ENCODE data around the gene VEPH1.

VEPH1 gene

DNA sequence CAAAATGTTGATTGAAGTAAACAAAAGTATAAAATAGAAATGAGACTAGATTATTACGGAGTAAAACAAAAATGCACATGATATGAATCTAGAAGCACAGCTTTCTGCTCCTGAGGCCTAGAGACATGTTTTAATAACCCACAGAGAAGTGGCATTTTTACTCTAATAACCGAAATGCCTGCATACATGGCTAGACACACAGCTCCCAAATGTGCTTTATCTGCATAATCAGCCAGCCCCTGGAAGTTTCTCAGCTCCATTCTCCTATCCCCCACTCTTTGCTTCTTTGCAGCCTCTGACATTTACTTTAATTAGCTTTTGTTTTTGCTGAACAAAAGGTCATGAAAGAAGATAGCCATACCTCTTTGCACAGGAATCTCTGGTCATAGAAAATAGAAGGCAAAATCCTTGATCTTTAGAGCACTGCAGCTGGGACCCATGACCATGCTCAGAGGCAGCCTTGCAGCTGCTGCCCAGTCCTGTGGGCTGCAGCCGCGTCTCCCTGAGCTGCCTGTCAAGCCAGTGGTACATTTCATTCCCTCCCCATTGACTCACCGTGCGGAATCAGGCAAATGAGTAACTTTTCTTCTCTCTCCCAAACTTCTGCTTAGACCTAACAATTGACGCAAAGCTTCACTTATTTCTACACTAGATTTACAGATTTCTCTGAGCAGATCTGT, at the start of gene VEPH1:
TSS of gene VEPH1 (minus strand) at position 501 of the 680 bp plus-strand sequence. CDS start 8,067 bp downstream, outside the sequence.
- DNase-seq (ENCODE audit: low read depth, low spot score): no peak

DNA sequence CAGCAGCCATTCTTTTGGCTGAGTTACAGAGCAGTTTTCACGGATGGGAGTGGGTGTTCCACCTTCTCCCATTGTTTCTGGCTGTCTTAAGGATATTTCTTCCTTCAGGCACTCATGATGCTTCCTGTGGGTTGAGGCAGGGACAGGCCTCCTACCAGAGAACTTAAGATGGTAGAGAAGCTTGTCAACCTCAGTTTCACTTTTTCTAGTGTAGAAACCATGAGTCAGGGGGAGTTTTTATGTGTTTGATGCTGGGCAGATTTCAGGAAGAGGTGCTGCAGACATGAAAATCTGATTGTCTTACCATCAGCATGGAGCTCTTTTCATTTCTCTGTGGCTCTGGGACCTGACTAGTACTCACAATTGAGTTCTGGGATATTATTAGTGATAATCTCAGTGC, 48.7 kb upstream of the VEPH1 start:
- no peak for DNase-seq (ENCODE audit: low read depth, low spot score)

DNA sequence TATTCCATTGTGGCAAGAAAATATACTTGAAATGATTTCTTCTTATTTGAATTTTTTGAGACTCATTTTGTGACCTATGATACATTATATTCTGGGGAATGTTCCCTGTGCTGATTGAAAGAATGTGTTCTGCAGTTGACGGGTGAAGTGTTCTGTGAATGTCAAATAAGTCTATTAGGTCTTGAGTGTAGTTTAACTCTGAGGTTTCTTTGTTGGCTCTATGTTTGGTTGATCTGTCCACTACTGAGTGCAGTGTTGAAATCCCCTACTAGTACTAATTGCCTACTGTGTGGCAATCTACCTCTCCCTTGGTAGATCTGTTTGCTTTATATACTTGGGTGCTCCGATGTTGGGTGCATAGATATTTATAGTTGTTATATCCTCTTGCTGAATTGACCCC, 46.3 kb upstream of the VEPH1 start:
- no peak for DNase-seq (ENCODE audit: low read depth, low spot score)

DNA sequence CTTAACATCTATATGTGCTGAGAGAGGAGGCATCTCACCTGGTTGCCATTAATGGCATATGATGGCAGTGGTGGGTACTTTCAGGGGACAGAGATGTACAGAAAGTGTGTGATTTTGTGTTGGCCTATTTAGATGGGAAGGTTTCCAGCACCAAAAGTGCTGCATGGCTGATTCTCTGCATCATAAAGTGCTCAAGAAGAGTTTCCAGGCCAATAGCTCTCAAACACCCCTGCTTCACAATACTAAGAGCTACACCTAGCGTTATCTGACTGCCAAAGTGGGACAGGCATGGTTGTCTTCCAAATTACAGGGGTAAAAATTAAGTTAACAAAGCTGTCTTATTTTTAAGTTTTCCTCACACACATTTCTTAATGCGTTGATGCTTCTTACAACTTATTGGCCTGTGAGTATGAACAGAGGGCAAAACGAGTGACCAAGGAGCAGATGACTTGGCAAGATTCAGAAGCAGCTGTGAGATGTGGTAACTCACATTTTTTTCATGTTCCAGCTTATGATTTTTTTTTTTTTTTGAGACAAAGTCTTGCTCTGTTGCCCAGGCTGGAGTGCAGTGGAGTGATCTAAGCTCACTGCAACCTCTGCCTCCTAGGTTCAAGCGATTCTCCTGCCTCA, 41.4 kb upstream of the VEPH1 start:
- DNase-seq (ENCODE audit: low read depth, low spot score): no peak

DNA sequence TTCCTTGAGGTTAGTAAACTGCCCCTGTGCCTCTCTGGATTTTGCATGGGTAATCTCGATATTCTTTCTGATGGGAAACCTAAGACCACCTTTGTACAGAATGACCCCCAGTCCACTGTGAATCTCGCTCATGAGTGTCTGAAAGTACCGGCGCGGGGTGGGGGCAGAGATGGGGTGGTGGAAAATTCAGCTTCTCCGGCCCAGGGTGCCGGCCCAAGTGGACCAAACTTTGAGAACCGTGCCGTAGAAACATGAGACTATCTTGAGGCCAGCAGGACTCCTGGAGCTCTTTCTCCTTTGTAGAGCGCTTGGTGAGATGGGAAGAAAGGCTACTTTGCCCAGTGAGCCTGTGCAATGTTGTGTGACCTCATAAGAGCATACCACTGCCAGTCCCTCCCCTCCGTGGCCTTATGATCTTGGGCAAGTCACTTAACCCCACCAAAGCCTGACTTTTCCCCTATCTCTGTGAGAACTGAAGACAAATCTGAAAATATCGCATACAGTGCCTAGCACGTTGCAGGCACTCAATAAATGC, 40.4 kb upstream of the VEPH1 start:
- DNase-seq (ENCODE audit: low read depth, low spot score): no peak

DNA sequence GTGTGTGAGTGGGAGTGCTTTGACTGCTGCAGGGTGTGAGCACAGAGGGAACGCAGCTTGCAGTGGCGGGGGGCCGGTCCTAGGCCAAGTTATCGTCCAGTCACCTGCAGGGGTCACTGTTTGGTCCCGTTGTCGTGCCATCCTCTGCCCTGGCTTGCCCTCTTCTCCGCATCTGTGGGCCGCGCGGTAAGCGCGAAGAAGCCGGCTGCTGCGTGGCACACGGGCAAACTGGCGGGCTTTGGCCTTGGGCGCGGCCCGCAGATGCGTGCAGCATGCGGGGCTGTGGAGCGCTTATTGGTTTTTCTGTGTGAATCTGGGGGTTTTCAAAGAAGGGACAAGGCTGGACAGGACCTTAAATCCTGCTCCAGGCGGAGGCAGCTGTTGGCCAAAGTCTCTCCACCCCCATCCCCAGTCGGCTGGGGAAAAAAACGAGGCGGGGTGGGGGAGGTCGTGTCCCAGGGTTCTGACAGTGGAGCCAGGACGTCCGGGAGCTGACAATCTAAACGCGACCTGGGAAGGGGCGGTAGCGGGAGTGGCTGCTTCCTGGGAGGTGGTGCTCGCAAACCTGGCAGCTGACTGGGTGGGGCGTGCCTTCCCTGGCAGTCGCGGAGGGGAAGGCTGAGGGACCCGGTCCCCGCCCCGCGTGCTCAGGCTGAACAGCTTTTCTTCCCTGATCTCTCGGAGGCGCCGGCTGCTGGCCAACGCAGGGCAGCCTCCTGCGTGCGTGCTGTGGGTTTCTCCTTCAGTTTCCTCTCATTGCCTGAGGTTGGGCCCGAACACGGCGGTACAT, 39.7 kb upstream of the VEPH1 start:
- DNase-seq (ENCODE audit: low read depth, low spot score): peak; percentile 68

DNA sequence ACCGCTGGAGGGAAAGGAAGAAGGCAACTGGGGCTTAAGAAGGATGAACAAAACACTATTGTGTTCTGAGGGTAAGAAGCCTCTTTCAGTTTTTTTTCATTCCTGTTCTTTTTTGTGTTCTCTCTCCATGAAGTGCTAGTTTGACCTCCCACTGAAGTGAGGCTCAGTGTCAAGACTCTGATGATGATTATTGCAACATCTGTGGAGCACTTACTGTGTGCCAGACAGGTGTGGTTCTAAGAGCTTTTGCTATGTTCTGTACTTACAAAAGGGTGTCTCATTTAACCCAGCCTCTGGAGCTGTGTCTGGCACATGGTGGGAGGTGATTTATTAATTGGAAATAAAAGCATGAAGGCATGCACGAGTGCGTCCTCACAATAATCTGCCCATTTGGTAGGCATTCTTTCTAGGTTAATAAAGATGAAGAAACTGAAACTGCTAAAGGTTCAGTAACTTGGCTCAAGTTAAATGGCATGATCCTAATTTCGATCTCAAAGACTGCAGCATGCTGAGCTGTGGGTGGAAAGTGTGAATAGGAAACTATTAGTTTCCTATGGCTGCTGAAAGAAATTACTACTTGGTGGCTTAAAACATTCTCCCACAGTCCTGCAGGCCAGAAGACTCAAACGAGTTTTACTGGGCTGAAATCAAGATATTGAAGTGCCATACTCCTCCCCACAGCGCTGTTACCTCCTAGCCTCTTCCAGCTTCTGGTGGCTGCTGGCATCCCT, 38.5 kb upstream of the VEPH1 start:
- DNase-seq (ENCODE audit: low read depth, low spot score): no peak

DNA sequence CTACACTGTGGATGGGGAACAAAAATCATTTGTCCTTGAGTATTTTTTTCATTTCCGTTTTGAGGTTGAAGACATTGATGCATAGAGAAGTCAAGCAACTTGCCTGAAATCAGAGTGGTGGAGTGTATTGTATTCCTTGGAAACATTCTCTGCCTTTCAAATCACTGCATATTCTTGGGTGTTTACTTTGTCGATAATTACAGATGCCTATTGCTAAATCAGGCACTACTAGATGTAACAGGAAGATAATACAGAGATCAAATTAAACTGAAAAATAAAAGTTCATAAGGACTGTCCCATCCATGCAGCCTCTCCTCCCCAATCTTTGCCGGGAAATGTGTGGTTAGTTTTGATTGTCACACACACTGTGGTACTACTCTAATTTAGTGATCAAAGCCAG, 37.4 kb upstream of the VEPH1 start:
- DNase-seq (ENCODE audit: low read depth, low spot score): no peak

DNA sequence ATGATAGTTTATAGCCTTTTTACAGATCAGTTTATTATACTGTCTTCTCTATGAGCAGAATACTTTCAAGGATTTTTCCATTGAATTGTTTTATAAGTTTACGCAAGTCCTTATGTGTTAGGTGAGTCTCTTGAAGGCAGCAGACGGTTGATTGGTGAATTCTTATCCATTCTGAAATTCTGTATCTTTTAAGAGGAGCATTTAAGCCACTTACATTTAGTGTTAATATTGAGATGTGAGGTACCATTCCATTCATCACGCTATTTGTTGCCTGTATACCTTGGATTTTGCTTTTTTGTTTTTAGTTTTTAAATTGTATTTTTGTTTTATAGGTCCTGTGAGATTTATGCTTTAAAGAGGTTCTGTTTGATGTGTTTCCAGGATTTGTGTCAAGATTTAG, 32.5 kb upstream of the VEPH1 start:
- no peak for DNase-seq (ENCODE audit: low read depth, low spot score)

DNA sequence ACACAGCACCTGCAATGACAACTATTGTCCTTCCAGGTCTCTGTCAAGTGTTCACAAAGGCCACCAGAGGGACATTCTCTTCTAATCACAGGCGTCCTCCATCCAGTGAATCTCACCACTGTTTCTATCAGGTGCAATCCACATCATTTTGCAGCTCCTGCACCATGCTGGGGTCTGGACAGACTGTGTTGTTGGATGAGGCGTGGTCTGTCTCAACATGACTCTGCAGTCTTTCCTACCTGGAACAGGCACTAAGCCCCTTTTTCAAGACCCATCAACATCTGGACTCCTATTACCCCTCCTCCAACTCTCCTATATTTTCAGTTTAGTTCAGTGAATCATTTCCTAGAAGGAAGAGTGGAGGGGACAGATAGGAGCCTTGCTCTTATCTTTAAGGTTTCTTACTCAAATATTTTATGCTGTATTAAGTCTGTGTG, 31.5 kb upstream of the VEPH1 start:
- DNase-seq (ENCODE audit: low read depth, low spot score): no peak

DNA sequence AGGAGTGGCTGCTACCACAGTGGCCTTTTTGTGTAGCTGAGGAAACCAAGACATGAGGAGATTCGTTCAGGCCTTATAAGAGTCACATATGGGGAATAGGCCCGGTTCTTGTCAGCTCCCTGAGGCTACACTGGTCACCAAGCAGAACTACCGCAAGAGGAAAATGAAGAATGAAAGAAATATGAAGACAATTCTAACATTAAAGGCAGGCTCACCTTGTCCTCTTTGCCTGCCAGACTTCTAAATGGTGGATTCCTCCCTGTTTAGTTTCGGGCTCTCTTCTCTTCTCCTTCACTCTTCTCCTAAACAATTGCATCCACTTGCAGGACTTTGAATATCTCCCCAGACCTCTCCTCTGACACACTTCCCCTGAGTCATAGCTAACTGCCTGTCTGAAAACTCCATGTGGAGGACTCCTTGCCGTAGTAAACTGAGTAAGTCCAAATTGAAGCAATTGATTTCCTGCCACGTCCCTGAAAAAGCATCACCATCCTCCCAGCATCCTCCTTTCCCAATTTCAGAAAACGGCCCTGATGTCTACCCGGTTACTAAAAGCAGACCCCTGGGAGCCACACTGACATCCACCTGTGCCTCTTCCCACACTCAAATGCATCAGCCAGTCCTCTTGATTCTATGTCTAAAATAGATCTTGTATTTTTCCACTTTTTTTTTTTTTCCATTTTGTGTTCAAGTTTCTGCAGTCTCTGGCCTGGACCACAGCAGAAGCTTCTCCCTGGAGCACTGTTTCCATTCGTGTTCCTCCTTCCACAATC, 30.3 kb upstream of the VEPH1 start:
- DNase-seq (ENCODE audit: low read depth, low spot score): no peak

DNA sequence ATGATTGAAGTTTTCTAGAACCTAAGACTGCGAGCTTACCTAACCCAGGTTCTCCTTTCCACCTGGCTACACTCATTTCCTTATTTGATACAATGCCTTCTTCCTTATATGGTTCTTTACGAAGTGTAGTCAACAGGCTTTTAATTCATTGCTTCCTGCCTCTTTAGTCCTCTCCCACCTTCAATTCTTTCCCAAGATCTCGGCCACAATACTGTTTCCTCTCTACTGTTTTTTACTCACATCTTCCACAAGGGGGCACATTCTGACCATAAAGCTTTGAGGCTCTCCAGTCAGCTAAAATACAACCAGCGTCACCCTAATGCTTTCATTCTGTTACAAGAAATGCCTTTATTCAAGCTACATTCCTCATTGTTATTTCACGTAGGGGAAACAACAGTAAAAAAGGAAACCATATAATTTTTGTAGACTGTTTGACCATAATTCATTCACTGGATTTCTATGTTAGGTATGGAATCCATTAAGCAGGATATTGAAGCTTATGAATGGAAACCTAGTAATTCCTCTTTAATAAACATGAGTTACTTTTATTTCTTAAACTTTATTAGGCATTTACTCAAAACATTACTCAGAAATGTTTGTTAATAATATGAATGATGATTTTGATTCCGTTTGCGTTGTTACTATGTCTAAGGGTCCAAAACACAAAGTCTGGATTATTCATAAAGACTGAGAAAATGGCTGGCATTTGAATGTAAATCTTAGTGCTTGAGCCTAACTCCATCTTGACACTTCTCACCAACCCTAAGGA, 29.5 kb upstream of the VEPH1 start:
- peak; percentile 64 for DNase-seq (ENCODE audit: low read depth, low spot score)

DNA sequence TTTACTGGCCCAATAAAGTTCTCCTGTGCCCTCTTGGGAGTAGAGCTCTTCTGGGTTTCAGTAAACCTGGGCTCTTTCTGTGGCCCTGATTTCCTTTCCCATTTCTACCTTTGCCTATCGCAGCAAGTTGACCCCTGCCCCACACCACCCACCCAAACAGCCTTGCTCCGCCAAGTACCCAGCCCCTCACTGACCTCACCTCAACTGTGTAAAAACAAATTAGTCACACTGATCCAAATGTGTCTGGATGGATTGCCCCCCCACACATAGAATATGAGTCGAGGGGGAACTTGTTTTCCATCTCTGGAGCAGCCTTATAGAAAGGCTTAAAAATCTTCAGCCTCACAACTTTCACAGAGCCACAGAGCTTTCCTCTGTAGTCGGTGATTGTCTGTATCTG, 28.6 kb upstream of the VEPH1 start:
- no peak for DNase-seq (ENCODE audit: low read depth, low spot score)

DNA sequence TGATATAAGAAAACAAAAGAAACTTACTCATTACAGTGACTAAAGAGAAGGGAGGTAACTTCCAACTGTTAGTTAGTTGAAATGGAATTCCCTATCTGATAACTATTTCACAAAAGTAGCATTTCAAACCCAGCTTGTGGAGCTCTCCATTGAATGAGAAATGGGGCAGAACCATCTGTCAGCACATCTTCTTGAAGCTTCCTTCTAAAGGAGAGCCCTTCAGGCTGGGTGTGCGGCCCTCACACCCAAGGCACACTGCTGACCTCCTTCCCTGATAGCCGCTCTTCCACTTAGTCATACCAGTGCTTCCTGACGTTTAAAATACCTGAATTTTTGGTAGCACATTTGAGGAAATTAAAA, 28.1 kb upstream of the VEPH1 start:
- no peak for DNase-seq (ENCODE audit: low read depth, low spot score)

DNA sequence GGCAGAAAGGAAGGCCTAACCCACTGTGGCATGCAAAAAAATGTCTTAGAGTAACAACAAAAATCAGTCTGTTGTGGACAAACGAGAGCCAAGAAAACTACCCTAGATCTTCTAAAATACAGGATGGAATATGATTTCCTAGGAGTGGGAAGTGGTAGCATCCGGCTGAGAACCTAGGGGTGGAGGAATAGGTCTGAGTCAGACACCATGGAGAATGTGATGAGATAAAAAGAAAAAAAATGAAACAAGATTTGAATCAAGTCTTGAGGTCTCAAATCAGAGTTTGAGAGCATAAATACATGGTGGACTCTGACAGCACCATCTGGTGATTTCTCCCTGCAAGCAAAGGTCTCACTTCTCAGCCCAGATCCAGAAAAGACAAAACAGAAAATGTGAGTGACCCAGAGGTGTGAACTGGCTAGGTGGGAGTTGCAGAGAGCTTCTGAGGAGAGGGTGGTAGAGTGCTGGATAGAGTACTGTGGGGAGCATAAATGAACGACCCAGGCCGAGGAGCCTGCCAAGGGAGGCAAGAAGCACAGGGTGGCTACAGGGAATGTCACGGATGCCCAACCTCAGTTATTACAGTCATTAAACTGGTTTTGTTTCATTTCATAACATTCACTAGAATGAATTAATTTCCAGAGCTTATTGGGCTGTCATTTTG, 27.6 kb upstream of the VEPH1 start:
- DNase-seq (ENCODE audit: low read depth, low spot score): no peak

DNA sequence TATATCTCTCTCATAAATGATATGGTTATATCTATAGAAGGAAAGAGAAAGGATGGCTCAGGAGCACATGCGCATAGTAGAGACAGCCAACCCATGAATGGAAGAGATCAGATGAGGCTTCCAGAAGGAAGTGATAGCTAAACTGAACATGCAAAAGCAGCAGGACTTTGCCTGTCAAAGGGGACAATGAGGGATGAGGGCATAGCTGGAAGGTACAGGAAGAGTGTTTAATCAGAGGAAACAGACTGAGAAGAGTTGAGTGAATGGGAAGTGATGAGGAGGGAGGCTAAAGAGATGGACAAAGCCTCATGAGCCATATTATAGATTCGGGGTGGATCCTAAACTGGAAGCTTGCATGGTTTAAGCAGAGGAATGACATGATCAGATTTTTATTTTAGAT, 26.5 kb upstream of the VEPH1 start:
- DNase-seq (ENCODE audit: low read depth, low spot score): no peak

DNA sequence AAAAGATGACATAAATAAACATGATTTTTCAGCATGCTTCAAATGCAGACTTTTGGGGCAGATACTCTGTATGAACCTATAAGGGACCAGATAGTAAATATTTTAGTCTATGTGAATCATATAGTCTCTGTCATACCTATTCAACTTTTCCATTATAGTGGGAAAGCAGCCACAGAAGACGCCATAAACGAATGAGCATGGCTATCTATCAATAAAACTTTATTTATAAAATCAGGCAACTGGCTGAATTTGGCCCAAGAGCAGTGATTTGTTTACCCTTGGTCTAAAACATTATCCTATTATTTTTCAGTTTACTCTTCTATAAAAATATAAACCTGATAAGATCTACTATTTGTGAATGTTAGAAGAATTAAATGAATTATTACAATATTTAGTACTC, 25.9 kb upstream of the VEPH1 start:
- no peak for DNase-seq (ENCODE audit: low read depth, low spot score)

DNA sequence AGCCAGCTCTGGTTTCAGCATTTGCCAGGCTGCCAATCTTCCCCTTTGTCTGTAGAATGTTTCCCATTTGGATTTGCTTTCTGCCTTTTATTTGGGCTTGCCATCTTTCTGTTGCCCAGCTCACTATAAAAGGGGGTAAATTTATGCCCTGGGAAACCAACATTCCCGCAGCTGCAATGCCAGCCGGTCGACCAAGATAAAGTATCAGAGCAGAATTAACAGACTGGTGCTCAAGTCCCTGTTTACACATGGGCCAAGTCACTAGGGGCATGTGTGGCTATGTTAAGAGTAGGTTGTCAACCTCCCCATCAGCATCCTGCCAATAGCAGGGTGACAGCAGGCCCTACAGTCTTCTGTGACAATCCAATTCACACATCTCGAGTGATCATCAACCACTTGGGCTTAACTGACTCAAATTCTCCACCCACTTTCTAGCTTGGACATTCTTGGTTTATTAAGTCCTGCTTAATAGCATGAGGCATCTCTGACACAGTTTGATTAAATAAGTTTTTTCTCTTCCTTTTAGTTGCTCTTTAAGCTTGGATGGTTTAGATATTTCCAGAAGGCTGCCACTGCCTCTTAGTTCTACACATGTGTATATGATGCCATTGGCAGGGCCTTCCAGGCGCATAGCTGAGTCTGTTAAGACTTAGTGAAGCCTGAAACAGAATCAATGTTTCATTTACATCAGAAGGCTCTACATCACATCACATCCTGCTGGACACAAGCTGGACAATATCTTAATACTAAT, 24.1 kb upstream of the VEPH1 start:
- DNase-seq (ENCODE audit: low read depth, low spot score): no peak

DNA sequence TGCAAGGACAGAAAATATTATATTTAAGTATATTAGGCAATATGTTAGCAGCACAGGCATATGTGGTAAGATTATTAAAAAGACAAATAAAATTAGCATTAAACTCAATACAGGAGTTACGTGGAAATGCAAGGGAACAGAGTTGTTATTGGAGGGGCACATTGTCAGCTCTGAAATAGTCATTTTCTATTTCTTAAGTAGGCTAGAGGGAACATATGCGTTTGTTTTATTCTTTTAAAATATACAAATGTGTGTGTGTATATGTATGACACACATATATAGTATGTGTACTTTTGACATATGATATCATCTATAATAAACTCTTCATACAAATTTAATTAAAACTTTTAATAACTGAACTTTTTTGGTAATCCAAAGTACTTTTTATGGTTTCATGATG, 22.8 kb upstream of the VEPH1 start:
- no peak for DNase-seq (ENCODE audit: low read depth, low spot score)

Measured in ELF-1 (cell line).